Activated CD4-positive, alpha-beta T cell treated with anti-CD3 and anti-CD28 coated beads, Interleukin-2, amount 10 ng/mL, durations not matched to agents 24 days and 14 days (primary cell): ENCODE results near the gene FAM43B. TPM values are rescaled to one million over a fixed set of nuclear protein-coding genes. Genes with fewer than 3 reads are reported as not detected.
"Not testable (repeated sequence)": the region's sequence is repeated elsewhere in the genome, so short reads cannot be mapped to it uniquely, and the experiment has no call there.

Experiments
- DNase-seq: peaks from one replicate; pipeline ENCODE4 v3.0.0; 2022
- H3K27ac Mint-ChIP-seq: one replicate; pipeline ENCODE4 v1.8.0; 2022; ENCODE audit warnings: mild to moderate bottlenecking, mixed read lengths
- H3K27me3 Mint-ChIP-seq: one replicate; pipeline ENCODE4 v1.8.0; 2022; ENCODE audit warnings: mixed read lengths
- H3K36me3 Mint-ChIP-seq: one replicate; pipeline ENCODE4 v1.8.0; 2022; ENCODE audit warnings: low read depth, mild to moderate bottlenecking, mixed read lengths
- H3K4me1 Mint-ChIP-seq: one replicate; pipeline ENCODE4 v1.8.0; 2021; ENCODE audit warnings: mixed read lengths
- H3K4me3 Mint-ChIP-seq: one replicate; pipeline ENCODE4 v1.8.0; 2022; ENCODE audit warnings: mild to moderate bottlenecking, moderate library complexity, mixed read lengths
- H3K9me3 Mint-ChIP-seq: one replicate; pipeline ENCODE4 v1.8.0; 2021; ENCODE audit warnings: mixed read lengths
- intact Hi-C: fragments of 100-400 bp; cut with micrococcal nuclease; formaldehyde crosslinking; loops from one replicate; pipeline ENCODE4 v1.15.1; 2023
- total RNA-seq: library from RNA; stranded (reverse); gene quantifications from 2 replicates; pipeline ENCODE4 v1.2.3, GENCODE V29; 2022

The FAM43B gene, protein sequence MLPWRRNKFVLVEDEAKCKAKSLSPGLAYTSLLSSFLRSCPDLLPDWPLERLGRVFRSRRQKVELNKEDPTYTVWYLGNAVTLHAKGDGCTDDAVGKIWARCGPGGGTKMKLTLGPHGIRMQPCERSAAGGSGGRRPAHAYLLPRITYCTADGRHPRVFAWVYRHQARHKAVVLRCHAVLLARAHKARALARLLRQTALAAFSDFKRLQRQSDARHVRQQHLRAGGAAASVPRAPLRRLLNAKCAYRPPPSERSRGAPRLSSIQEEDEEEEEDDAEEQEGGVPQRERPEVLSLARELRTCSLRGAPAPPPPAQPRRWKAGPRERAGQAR
- not detected in 2 replicates for total RNA-seq

DNA sequence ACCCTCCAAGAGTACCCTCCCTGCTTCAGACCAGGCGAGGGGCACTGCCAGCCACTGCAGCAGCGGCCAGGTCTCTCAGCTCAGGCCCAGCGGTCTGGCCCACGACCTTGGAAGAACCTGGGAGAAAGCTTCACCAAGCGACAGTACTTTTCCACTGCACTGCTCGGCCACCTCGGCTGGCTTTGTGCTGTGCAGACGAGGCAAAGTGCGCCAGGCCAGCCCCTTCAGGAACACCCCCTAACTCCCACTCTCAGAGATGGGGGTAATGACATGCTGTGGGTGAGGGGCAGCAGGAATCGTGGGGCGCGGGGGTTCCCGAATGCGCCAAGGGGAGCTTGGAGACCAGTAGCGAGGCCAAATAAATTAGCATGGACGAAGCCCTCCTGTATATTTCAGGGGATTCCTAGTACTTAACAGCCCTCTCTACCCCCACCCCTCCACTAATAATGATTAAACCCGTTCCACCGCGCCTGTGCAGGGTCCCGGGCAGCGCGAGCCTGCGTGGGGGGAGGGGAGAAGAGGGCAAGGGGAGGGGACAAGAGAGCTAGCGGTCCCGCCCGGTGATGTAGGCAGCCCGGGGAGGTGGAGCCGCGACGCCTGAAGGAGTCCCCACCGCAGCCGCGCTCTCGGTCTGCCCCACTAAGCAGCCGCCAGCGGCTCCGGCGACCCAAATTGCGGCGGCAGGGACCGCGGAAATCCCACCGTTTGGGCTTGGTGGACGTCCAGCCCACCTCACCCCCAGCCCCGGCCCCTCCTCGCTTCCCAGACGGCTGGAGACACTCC is at the start of gene FAM43B:
Gene FAM43B, plus strand, starts transcription at position 629 of the 783 bp plus-strand sequence. CDS start 401 bp downstream, outside the sequence.
- intact Hi-C loops = no loop called here
- H3K9me3 Mint-ChIP-seq = no peaks in the 10 kb centered on the region
- no peaks in the 10 kb centered on the region for H3K36me3 Mint-ChIP-seq
- H3K4me1 Mint-ChIP-seq = peaks cover 1% of the 10 kb centered on the region
- H3K27ac Mint-ChIP-seq = no peak within 1 kb of the TSS
- no peak for DNase-seq
- peaks cover 35% of the 10 kb centered on the region for H3K27me3 Mint-ChIP-seq
- H3K4me3 Mint-ChIP-seq = no peak within 1 kb of the TSS

- H3K4me1 Mint-ChIP-seq = peaks cover 5% of the 10 kb centered on the region
- DNase-seq = no peak
- intact Hi-C loops = loop anchor here (5.0 kb wide), 1 partner anchor 127 kb away; the partner anchor contains the start of gene PINK1
- H3K4me3 Mint-ChIP-seq = no peak overlapping the region
- peaks cover 23% of the 10 kb centered on the region for H3K36me3 Mint-ChIP-seq
- H3K27ac Mint-ChIP-seq = no peak overlapping the region
- H3K27me3 Mint-ChIP-seq = no peaks in the 10 kb centered on the region
- no peaks in the 10 kb centered on the region for H3K9me3 Mint-ChIP-seq
Observed at GRCh38 chr1:20505488-20505887, 46.9 kb upstream of the FAM43B start.

- no peaks in the 10 kb centered on the region for H3K9me3 Mint-ChIP-seq
- peaks cover 3% of the 10 kb centered on the region for H3K27me3 Mint-ChIP-seq
- H3K27ac Mint-ChIP-seq = peak overlapping the region; percentile 88
- peak overlapping the region; percentile 87 for H3K4me3 Mint-ChIP-seq
- no peak for DNase-seq
- peaks cover 10% of the 10 kb centered on the region for H3K36me3 Mint-ChIP-seq
- intact Hi-C loops = loop anchor here (5.0 kb wide), 1 partner anchor 125 kb away; the partner anchor contains the start of gene PINK1
- peaks cover 5% of the 10 kb centered on the region for H3K4me1 Mint-ChIP-seq
Observed at GRCh38 chr1:20507248-20507563, 45.2 kb upstream of the FAM43B start.

DNA sequence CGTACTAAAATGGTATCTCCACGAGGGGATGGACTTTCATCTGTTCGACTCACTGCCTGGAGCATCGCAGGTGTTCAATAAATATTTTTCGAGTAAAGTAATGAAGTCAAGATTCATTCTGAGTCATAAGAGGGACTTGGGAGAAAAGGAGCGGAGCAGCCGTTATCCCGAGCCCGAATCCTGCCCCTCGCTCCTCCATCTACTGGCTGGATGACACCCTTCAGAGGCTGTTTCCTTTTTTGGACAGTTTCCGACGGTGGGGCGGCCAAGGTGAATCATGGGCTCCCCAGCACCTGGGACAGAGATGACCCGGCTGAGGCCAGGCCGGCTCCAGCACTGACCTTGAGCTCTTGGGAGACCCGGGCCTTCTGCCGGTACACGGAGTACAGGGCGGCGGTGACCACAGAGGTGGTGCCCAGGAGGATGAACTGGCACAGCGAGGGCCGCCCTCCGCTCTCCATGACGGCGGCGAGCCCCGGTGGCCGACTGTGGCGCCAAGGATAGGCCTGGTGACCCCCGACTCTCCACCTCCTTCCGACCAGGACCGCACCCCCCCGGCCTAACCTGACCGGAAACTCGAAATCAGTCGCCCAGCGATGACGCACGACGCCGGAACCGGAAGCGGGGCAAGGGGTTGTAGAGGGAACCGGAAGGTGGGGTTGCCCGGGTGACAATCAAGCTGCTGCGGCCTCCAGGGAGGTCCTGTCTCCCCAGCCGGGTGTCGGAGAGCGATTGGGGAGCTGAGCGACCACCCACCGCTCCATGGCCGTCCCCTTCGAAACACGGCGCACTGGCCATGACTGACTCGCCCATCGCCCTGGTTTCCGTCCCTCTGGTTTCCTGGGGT is 44.6 kb upstream of the FAM43B start, which contains the start of gene MUL1:
Gene MUL1, minus strand, starts transcription at position 588 of the 847 bp plus-strand sequence. Its CDS starts 127 bp downstream, at position 461.
- Mint-ChIP-seq H3K9me3 (no peaks in the 10 kb centered on the region), H3K27ac (peak within 1 kb of the TSS; percentile 88), H3K4me3 (peak within 1 kb of the TSS; percentile 87), H3K4me1 (peaks cover 5% of the 10 kb centered on the region), H3K27me3 (peaks cover 3% of the 10 kb centered on the region), H3K36me3 (peaks cover 9% of the 10 kb centered on the region)
- intact Hi-C loops = loop anchor here (5.0 kb wide), 1 partner anchor 125 kb away; the partner anchor contains the start of gene PINK1
- peak; percentile 99 for DNase-seq

DNA sequence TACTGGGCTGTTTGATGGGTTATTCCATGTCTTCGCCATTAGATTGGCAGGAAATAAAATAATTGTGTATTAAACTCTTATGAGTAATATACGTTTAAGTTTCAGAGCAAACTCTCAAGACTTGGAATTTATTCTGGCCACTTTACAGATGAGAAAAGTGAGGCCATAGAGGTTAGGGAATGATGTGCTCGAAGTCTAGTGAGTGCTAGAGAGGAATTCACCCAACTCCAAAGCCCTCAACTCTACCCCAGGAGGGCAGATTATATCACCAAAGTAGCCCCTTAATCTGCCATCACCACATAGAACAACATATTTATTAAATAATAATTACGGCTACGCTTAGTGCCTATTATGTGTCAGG is 44.0 kb upstream of the FAM43B start:
- Mint-ChIP-seq H3K4me1 (peaks cover 5% of the 10 kb centered on the region), H3K36me3 (peaks cover 7% of the 10 kb centered on the region), H3K4me3 (peak overlapping the region; percentile 87), H3K27me3 (peaks cover 4% of the 10 kb centered on the region), H3K27ac (peak overlapping the region; percentile 88), H3K9me3 (no peaks in the 10 kb centered on the region)
- DNase-seq = no peak
- intact Hi-C loops = loop anchor here (5.0 kb wide), 1 partner anchor 124 kb away; the partner anchor contains the start of gene PINK1

DNA sequence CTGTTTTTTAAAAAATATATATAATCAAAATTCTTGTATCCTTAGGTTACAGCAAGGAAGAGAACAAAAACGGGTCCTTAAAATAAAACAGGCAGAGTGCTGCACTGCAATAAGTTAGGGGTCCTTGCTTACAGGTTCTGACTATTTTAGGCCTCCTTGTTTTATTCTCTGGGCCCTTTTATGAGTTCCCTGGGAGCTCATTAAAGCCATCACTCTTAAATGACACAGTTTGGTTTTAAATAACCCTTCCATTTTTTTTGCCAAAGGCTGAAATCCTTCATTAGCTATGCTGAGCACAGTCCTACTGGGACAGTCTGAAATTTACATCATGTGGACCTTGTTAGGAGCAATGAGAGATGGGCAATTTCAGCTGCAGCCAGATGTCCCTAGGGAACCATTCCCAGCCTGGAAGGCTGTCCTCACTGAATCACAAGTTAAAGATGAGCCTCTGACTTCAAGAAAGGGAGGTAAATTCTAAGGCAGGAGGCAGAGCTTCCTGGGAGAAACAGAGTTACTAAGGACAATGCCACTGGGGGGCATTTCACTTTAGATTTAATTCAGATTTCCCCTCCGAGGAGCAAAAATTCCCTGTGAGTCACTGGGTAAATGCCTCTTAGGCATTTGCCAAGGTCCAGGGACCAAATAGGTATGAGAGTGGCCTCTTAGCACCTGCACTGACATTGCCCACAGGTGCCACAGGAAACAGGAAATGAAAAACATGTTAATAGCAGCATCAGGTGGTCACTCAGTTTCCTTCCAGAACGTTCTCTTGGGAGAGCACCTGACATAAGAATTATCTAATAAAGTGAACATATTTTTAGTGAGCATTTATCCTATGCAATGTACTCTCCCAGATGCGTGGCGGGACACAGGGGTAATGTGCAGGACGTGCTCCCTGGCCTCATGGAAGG is 40.6 kb upstream of the FAM43B start:
- Mint-ChIP-seq H3K4me3 (no peak overlapping the region), H3K27me3 (peaks cover 7% of the 10 kb centered on the region), H3K36me3 (peaks cover 5% of the 10 kb centered on the region), H3K4me1 (peaks cover 5% of the 10 kb centered on the region), H3K9me3 (no peaks in the 10 kb centered on the region), H3K27ac (no peak overlapping the region)
- DNase-seq = no peak
- intact Hi-C loops = no loop called here

DNA sequence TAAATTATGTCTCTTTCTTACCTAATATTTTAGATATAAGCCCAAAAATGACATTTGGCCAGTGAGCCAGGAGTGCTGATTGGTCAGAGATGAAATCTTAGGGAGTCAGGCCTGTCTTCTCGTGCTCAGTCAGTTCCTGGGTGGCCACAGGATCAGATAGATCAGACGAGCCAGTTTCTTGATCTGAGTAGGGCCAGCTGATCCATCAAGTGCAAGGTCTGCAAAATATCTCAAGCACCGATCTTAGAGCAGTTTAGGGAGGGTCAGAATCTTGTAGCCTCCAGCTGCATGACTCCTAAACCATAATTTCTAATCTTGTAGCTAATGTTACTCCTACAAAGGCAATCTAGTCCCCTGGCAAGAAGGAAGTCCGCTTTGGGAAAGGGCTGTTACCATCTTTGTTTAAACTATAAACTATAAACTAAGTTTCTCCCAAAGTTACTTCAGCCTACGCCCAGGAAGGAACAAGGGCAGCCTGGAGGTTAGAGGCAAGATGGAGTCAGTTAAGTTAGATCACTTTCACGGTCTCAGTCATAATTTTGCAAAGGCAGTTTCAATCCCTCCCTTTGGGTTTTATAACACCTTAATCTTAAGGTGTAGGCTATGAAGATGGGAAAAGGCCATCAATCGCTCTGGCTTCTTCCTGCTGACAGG is 32.6 kb upstream of the FAM43B start:
- H3K4me1 Mint-ChIP-seq, H3K36me3 Mint-ChIP-seq, intact Hi-C loops, H3K27ac Mint-ChIP-seq, H3K4me3 Mint-ChIP-seq, H3K27me3 Mint-ChIP-seq, H3K9me3 Mint-ChIP-seq, DNase-seq: not testable (repeated sequence)

GRCh38 chr1:20521960-20522861 is 30.2 kb upstream of the FAM43B start:
- peaks cover 11% of the 10 kb centered on the region for H3K27me3 Mint-ChIP-seq
- intact Hi-C loops = loop anchor here (1.0 kb wide), 1 partner anchor 118 kb away; no protein-coding TSS in a partner anchor
- H3K27ac Mint-ChIP-seq = no peak overlapping the region
- H3K36me3 Mint-ChIP-seq = no peaks in the 10 kb centered on the region
- DNase-seq = peak; percentile 91
- H3K9me3 Mint-ChIP-seq = no peaks in the 10 kb centered on the region
- no peak overlapping the region for H3K4me3 Mint-ChIP-seq
- peaks cover 3% of the 10 kb centered on the region for H3K4me1 Mint-ChIP-seq

GRCh38 chr1:20526267-20526666 is 26.1 kb upstream of the FAM43B start:
- Mint-ChIP-seq H3K4me3 (no peak overlapping the region), H3K4me1 (peaks cover 3% of the 10 kb centered on the region), H3K27me3 (peaks cover 26% of the 10 kb centered on the region), H3K27ac (no peak overlapping the region), H3K9me3 (no peaks in the 10 kb centered on the region), H3K36me3 (no peaks in the 10 kb centered on the region)
- intact Hi-C loops = no loop called here
- no peak for DNase-seq

- H3K4me3 Mint-ChIP-seq = no peak overlapping the region
- no peak for DNase-seq
- H3K27me3 Mint-ChIP-seq = peaks cover 26% of the 10 kb centered on the region
- H3K36me3 Mint-ChIP-seq = no peaks in the 10 kb centered on the region
- H3K4me1 Mint-ChIP-seq = no peaks in the 10 kb centered on the region
- H3K9me3 Mint-ChIP-seq = no peaks in the 10 kb centered on the region
- intact Hi-C loops = no loop called here
- no peak overlapping the region for H3K27ac Mint-ChIP-seq
Observed at GRCh38 chr1:20528221-20528620, 24.2 kb upstream of the FAM43B start.

GRCh38 chr1:20530306-20530705 is 22.1 kb upstream of the FAM43B start:
- Mint-ChIP-seq H3K27me3 (peaks cover 35% of the 10 kb centered on the region), H3K9me3 (no peaks in the 10 kb centered on the region)
- intact Hi-C loops = no loop called here

DNA sequence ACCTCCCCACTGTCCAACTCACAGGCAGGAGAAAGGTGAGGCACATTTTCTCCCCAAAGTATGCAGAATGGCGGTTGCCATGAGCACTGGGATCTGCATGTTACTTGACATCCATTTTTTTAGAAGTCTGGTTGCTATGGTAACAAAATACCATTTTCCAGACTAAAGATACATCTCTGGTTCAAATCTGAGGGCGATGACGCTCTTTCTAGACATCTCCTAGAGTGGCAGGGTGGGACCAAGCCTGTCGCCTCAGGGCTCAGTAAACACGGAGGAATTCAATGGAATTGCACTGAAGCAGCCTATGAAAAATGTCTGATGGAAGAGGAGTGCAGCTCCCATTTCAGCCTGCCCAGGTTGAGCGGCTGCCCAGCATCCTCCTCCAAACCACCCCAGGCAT is 21.5 kb upstream of the FAM43B start:
- DNase-seq = no peak
- intact Hi-C loops = no loop called here
- no peaks in the 10 kb centered on the region for H3K4me1 Mint-ChIP-seq
- H3K27ac Mint-ChIP-seq = no peak overlapping the region
- H3K4me3 Mint-ChIP-seq = no peak overlapping the region
- H3K36me3 Mint-ChIP-seq = no peaks in the 10 kb centered on the region
- no peaks in the 10 kb centered on the region for H3K9me3 Mint-ChIP-seq
- H3K27me3 Mint-ChIP-seq = peaks cover 35% of the 10 kb centered on the region

More at GRCh38 chr1:20530306-20530705, 22.1 kb upstream of the FAM43B start:
- Mint-ChIP-seq H3K4me3 (no peak overlapping the region), H3K4me1 (no peaks in the 10 kb centered on the region), H3K27ac (no peak overlapping the region), H3K36me3 (no peaks in the 10 kb centered on the region)
- DNase-seq = no peak
